Thoracic aorta (tissue), 2 donors: ENCODE measurements around the gene CLDN9. TPM values are rescaled to one million over a fixed set of nuclear protein-coding genes. Genes with fewer than 3 reads are reported as not detected.

ENCODE experiments used
- ATAC-seq: fragments of 150-250 bp; one replicate; pipeline ENCODE4 v1.8.0; 2017; ENCODE audit warnings: low read depth; ENCODE audit not compliant: insufficient number of reproducible peaks, low FRiP score
- DNase-seq: peaks from one replicate; pipeline ENCODE4 v3.0.0-alpha.2; 2020; ENCODE audit warnings: low spot score
- H3K27ac ChIP-seq, 2 donors: fragments of 200-600 bp; sonication (generic); 1 replicate in 1 of 2; 2 replicates in 1 of 2; pipeline ENCODE4 v1.5.1; 2016; ENCODE audit warnings: mild to moderate bottlenecking in 2 of 2, moderate library complexity in 2 of 2
- H3K27me3 ChIP-seq: fragments of 200-600 bp; sonication (generic); replicated peaks from 2 replicates; pipeline ENCODE4 v1.6.0; 2016; ENCODE audit warnings: mild to moderate bottlenecking; ENCODE audit not compliant: insufficient read depth
- H3K36me3 ChIP-seq: fragments of 200-600 bp; sonication (generic); one replicate; pipeline ENCODE4 v1.5.1; 2016
- H3K4me1 ChIP-seq, 2 donors: fragments of 200-600 bp; sonication (generic); 1 replicate in 1 of 2; 2 replicates in 1 of 2; pipeline versions ENCODE4 v1.5.1 to v1.6.0; 2016; ENCODE audit warnings: low read depth in 2 of 2, mild to moderate bottlenecking in 1 of 2; ENCODE audit not compliant: control insufficient read depth in 1 of 2
- H3K4me3 ChIP-seq: fragments of 200-600 bp; sonication (generic); 2 replicates; pipeline ENCODE4 v1.5.1; 2016; ENCODE audit warnings: mild to moderate bottlenecking
- H3K9me3 ChIP-seq: fragments of 200-600 bp; sonication (generic); 2 replicates; pipeline ENCODE4 v1.5.1; 2016
- CTCF ChIP-seq: fragments of 200-600 bp; sonication (generic); IDR thresholded peaks from one replicate; pipeline ENCODE4 v1.5.1; 2019; ENCODE audit warnings: antibody characterized with exemption
- total RNA-seq, 2 donors: library from RNA; depleted of rRNA; stranded (reverse); fragments of >200 nt; gene quantifications; one replicate each; pipeline versions ENCODE4 v1.1.0 to v1.2.3, GENCODE V29; 2016

Gene CLDN9
- total RNA-seq, 2 donors from 2014 or later, result 1.5 TPM; not detected in 1

- H3K9me3 ChIP-seq, result no peaks in the 10 kb centered on the region
- no peak overlapping the region for H3K4me3 ChIP-seq
- DNase-seq (no peak), ATAC-seq (no peak)
- no peak for TF ChIP-seq CTCF
- H3K27me3 ChIP-seq, result peaks cover 15% of the 10 kb centered on the region
- H3K36me3 ChIP-seq, result no peaks in the 10 kb centered on the region
- H3K27ac ChIP-seq, result no peak overlapping the region
- H3K4me1 ChIP-seq, result peaks cover 0 to 2% of the 10 kb centered on the region in 2 donors
Measured at GRCh38 chr16:3009568-3010390, 2.9 kb upstream of the CLDN9 start.

GRCh38 chr16:3010510-3010909 lies 2.2 kb upstream of the CLDN9 start:
- Histone ChIP-seq H3K27me3 (peaks cover 15% of the 10 kb centered on the region), H3K4me3 (no peak overlapping the region), H3K27ac (no peak overlapping the region), H3K36me3 (no peaks in the 10 kb centered on the region), H3K9me3 (no peaks in the 10 kb centered on the region), H3K4me1 (no peaks in the 10 kb centered on the region)
- DNase-seq, result no peak
- ATAC-seq, result no peak
- no peak for TF ChIP-seq CTCF

GRCh38 chr16:3012246-3012645 lies 477 bp upstream of the CLDN9 start:
- H3K36me3 ChIP-seq, result no peaks in the 10 kb centered on the region
- DNase-seq, result no peak
- no peaks in the 10 kb centered on the region for H3K4me1 ChIP-seq
- H3K4me3 ChIP-seq, result no peak overlapping the region
- no peak overlapping the region for H3K27ac ChIP-seq
- peaks cover 15% of the 10 kb centered on the region for H3K27me3 ChIP-seq
- no peak for ATAC-seq
- TF ChIP-seq CTCF, result no peak
- no peaks in the 10 kb centered on the region for H3K9me3 ChIP-seq

- H3K4me1 ChIP-seq, result no peaks in the 10 kb centered on the region
- no peak for TF ChIP-seq CTCF
- H3K4me3 ChIP-seq, result no peak overlapping the region
- H3K27me3 ChIP-seq, result peaks cover 11% of the 10 kb centered on the region
- H3K36me3 ChIP-seq, result no peaks in the 10 kb centered on the region
- no peaks in the 10 kb centered on the region for H3K9me3 ChIP-seq
- ATAC-seq (no peak), DNase-seq (no peak)
- H3K27ac ChIP-seq, result no peak overlapping the region
Measured at GRCh38 chr16:3013491-3013951, 798 bp downstream of the CLDN9 start.

- ATAC-seq, result no peak
- no peak for TF ChIP-seq CTCF
Measured at GRCh38 chr16:3013998-3014690, 1.4 kb downstream of the CLDN9 start.

More at GRCh38 chr16:3013998-3014690, 1.4 kb downstream of the CLDN9 start:
- Histone ChIP-seq H3K4me1 (no peaks in the 10 kb centered on the region), H3K4me3 (no peak overlapping the region), H3K36me3 (no peaks in the 10 kb centered on the region), H3K27me3 (peaks cover 5% of the 10 kb centered on the region), H3K9me3 (no peaks in the 10 kb centered on the region), H3K27ac (no peak overlapping the region)
- DNase-seq, result no peak
